ENCODE data around the gene HSPA4.

The HSPA4 gene

GRCh38 chr5:133140311-133140710 lies 88.5 kb downstream of the HSPA4 start:
- no peaks in the 10 kb centered on the region for H3K36me3 ChIP-seq (ENCODE audit: control insufficient read depth, insufficient read depth, low read length)
- H2BK5ac ChIP-seq (ENCODE audit: low read length): no peak overlapping the region
- no peaks in the 10 kb centered on the region for H3K79me1 ChIP-seq (ENCODE audit: low read length)
- H3K79me2 ChIP-seq (ENCODE audit: control insufficient read depth, insufficient read depth, low read length): no peaks in the 10 kb centered on the region
- H2AK5ac ChIP-seq (ENCODE audit: low read length): no peak overlapping the region
- H4K5ac ChIP-seq (ENCODE audit: low read length): no peak overlapping the region
- H3K4me1 ChIP-seq (ENCODE audit: control insufficient read depth, low read depth, low read length): no peaks in the 10 kb centered on the region
- no peak overlapping the region for H3K23ac ChIP-seq (ENCODE audit: low read length)
- no peak overlapping the region for H2BK120ac ChIP-seq (ENCODE audit: low read depth, low read length)
- no peaks in the 10 kb centered on the region for H3K27me3 ChIP-seq (ENCODE audit: insufficient read depth, low read length, poor library complexity)
- DNase-seq: no peak
- H3K4me3 ChIP-seq (ENCODE audit: low read length): no peak overlapping the region
- no peak overlapping the region for H3K4ac ChIP-seq (ENCODE audit: low read depth, low read length)
- H3K9ac ChIP-seq (ENCODE audit: low read length): no peak overlapping the region
- no CpG with 5 or more reads among the region's 7 CpGs for WGBS (ENCODE audit: extremely low coverage, insufficient coverage, low lambda C conversion rate)
- no peak overlapping the region for H3K18ac ChIP-seq (ENCODE audit: low read length)
- H2BK15ac ChIP-seq (replicated peaks; ENCODE audit: low read depth): no peak overlapping the region
- H3K4me2 ChIP-seq (ENCODE audit: low read length): no peak overlapping the region
- H3K27ac ChIP-seq (ENCODE audit: low read depth, low read length): no peak overlapping the region
- no peak overlapping the region for H4K8ac ChIP-seq (ENCODE audit: low read depth, low read length)
- no peak overlapping the region for H3K56ac ChIP-seq (ENCODE audit: low read length)

DNA sequence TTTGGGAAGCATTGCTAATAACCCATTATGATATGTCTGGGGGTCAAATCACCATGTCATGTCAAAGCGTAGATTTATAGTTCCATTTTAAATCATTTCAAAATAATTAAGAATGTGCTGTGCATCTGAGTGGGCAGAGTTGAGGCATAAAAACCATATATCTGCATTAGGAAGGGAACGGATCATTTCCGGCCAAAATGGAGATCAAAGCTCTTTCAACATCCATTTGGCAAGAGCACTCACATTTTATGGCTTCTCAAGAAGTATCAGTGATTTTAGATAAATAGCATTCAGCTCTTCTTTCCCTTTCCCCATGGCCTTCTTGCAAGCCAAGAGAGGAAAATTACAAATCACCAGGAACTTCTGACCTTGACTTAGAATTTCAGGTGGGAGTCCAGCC lies 89.9 kb downstream of the HSPA4 start:
- Histone ChIP-seq H3K79me1 (ENCODE audit: low read length) (no peaks in the 10 kb centered on the region), H3K4me1 (ENCODE audit: control insufficient read depth, low read depth, low read length) (no peaks in the 10 kb centered on the region), H3K18ac (ENCODE audit: low read length) (no peak overlapping the region), H3K4me3 (ENCODE audit: low read length) (no peak overlapping the region), H3K36me3 (ENCODE audit: control insufficient read depth, insufficient read depth, low read length) (no peaks in the 10 kb centered on the region), H2BK5ac (ENCODE audit: low read length) (no peak overlapping the region), H2AK5ac (ENCODE audit: low read length) (no peak overlapping the region), H3K27ac (ENCODE audit: low read depth, low read length) (no peak overlapping the region), H3K9ac (ENCODE audit: low read length) (no peak overlapping the region), H3K56ac (ENCODE audit: low read length) (no peak overlapping the region), H2BK15ac (replicated peaks; ENCODE audit: low read depth) (no peak overlapping the region), H3K4ac (ENCODE audit: low read depth, low read length) (no peak overlapping the region), H3K4me2 (ENCODE audit: low read length) (no peak overlapping the region), H3K27me3 (ENCODE audit: insufficient read depth, low read length, poor library complexity) (no peaks in the 10 kb centered on the region), H4K8ac (ENCODE audit: low read depth, low read length) (no peak overlapping the region), H3K23ac (ENCODE audit: low read length) (no peak overlapping the region), H4K5ac (ENCODE audit: low read length) (no peak overlapping the region), H3K79me2 (ENCODE audit: control insufficient read depth, insufficient read depth, low read length) (no peaks in the 10 kb centered on the region), H2BK120ac (ENCODE audit: low read depth, low read length) (no peak overlapping the region)
- no peak for DNase-seq
- WGBS (ENCODE audit: extremely low coverage, insufficient coverage, low lambda C conversion rate): no CpG with 5 or more reads among the region's 3 CpGs

GRCh38 chr5:133142782-133143181 lies 91.0 kb downstream of the HSPA4 start:
- no peak overlapping the region for H3K27ac ChIP-seq (ENCODE audit: low read depth, low read length)
- no peak for DNase-seq
- no peak overlapping the region for H4K8ac ChIP-seq (ENCODE audit: low read depth, low read length)
- no peaks in the 10 kb centered on the region for H3K79me1 ChIP-seq (ENCODE audit: low read length)
- H2BK15ac ChIP-seq (replicated peaks; ENCODE audit: low read depth): no peak overlapping the region
- no peaks in the 10 kb centered on the region for H3K79me2 ChIP-seq (ENCODE audit: control insufficient read depth, insufficient read depth, low read length)
- H4K5ac ChIP-seq (ENCODE audit: low read length): no peak overlapping the region
- H3K56ac ChIP-seq (ENCODE audit: low read length): no peak overlapping the region
- WGBS (ENCODE audit: extremely low coverage, insufficient coverage, low lambda C conversion rate): no CpG with 5 or more reads among the region's 6 CpGs
- no peak overlapping the region for H2BK120ac ChIP-seq (ENCODE audit: low read depth, low read length)
- H3K18ac ChIP-seq (ENCODE audit: low read length): no peak overlapping the region
- no peak overlapping the region for H3K4me2 ChIP-seq (ENCODE audit: low read length)
- no peak overlapping the region for H3K23ac ChIP-seq (ENCODE audit: low read length)
- no peaks in the 10 kb centered on the region for H3K4me1 ChIP-seq (ENCODE audit: control insufficient read depth, low read depth, low read length)
- no peak overlapping the region for H2AK5ac ChIP-seq (ENCODE audit: low read length)
- no peaks in the 10 kb centered on the region for H3K36me3 ChIP-seq (ENCODE audit: control insufficient read depth, insufficient read depth, low read length)
- no peak overlapping the region for H3K4me3 ChIP-seq (ENCODE audit: low read length)
- H3K4ac ChIP-seq (ENCODE audit: low read depth, low read length): no peak overlapping the region
- no peak overlapping the region for H3K9ac ChIP-seq (ENCODE audit: low read length)
- H3K27me3 ChIP-seq (ENCODE audit: insufficient read depth, low read length, poor library complexity): no peaks in the 10 kb centered on the region
- H2BK5ac ChIP-seq (ENCODE audit: low read length): no peak overlapping the region

DNA sequence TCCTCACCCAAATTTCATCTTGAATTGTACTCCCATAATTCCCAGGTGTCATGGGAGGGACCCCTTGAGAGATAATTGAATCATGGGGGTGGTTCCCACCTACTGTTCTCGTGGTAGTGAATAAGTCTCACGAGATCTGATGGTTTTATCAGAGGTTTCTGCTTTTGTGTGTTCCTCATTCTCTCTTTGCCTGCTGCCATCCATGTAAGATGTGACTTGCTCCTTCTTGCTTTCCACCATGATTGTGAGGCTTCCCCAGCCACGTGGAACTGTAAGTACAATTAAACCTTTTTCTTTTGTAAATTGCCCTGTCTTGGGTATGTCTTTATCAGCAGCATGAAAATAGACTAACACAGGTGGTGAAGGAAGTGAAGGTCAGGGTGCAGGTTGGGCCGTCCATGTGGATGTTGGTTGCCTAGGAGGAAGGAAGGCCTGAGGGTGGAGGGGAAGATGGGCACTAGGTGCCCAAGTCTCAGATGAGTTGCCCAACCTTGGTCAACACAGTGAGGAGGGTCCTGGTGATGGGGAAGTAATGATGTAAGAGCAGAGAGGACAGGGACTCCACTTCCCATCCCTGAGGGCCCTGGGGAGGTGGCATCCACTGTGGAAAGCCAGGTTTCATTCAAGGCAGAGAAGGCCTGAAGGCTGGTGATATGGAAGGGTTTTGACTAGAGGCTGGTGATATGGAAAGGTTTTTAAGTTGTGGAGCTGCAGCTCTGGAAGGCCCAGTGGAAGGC lies 92.6 kb downstream of the HSPA4 start:
- no CpG with 5 or more reads among the region's 4 CpGs for WGBS (ENCODE audit: extremely low coverage, insufficient coverage, low lambda C conversion rate)
- no peak overlapping the region for H3K56ac ChIP-seq (ENCODE audit: low read length)

GRCh38 chr5:133145436-133146170 lies 93.8 kb downstream of the HSPA4 start:
- no peak overlapping the region for H2AK5ac ChIP-seq (ENCODE audit: low read length)
- no peak for DNase-seq
- no peak overlapping the region for H3K27ac ChIP-seq (ENCODE audit: low read depth, low read length)
- no peaks in the 10 kb centered on the region for H3K4me1 ChIP-seq (ENCODE audit: control insufficient read depth, low read depth, low read length)
- H3K23ac ChIP-seq (ENCODE audit: low read length): no peak overlapping the region
- H3K9ac ChIP-seq (ENCODE audit: low read length): no peak overlapping the region
- H3K18ac ChIP-seq (ENCODE audit: low read length): no peak overlapping the region
- no peak overlapping the region for H2BK5ac ChIP-seq (ENCODE audit: low read length)
- no peaks in the 10 kb centered on the region for H3K79me1 ChIP-seq (ENCODE audit: low read length)
- H4K8ac ChIP-seq (ENCODE audit: low read depth, low read length): no peak overlapping the region
- H3K4me2 ChIP-seq (ENCODE audit: low read length): no peak overlapping the region
- H3K4ac ChIP-seq (ENCODE audit: low read depth, low read length): no peak overlapping the region
- no peak overlapping the region for H4K5ac ChIP-seq (ENCODE audit: low read length)
- no peaks in the 10 kb centered on the region for H3K27me3 ChIP-seq (ENCODE audit: insufficient read depth, low read length, poor library complexity)
- no peak overlapping the region for H3K4me3 ChIP-seq (ENCODE audit: low read length)
- H3K56ac ChIP-seq (ENCODE audit: low read length): no peak overlapping the region
- no CpG with 5 or more reads among the region's 11 CpGs for WGBS (ENCODE audit: extremely low coverage, insufficient coverage, low lambda C conversion rate)
- no peak overlapping the region for H2BK120ac ChIP-seq (ENCODE audit: low read depth, low read length)
- no peaks in the 10 kb centered on the region for H3K36me3 ChIP-seq (ENCODE audit: control insufficient read depth, insufficient read depth, low read length)
- H2BK15ac ChIP-seq (replicated peaks; ENCODE audit: low read depth): no peak overlapping the region
- H3K79me2 ChIP-seq (ENCODE audit: control insufficient read depth, insufficient read depth, low read length): no peaks in the 10 kb centered on the region

More for the DNA sequence above, 92.6 kb downstream of the HSPA4 start:
- H3K27ac ChIP-seq (ENCODE audit: low read depth, low read length): no peak overlapping the region
- H2BK15ac ChIP-seq (replicated peaks; ENCODE audit: low read depth): no peak overlapping the region
- H3K79me2 ChIP-seq (ENCODE audit: control insufficient read depth, insufficient read depth, low read length): no peaks in the 10 kb centered on the region
- no peaks in the 10 kb centered on the region for H3K79me1 ChIP-seq (ENCODE audit: low read length)
- H3K4me3 ChIP-seq (ENCODE audit: low read length): no peak overlapping the region
- no peaks in the 10 kb centered on the region for H3K4me1 ChIP-seq (ENCODE audit: control insufficient read depth, low read depth, low read length)
- H3K23ac ChIP-seq (ENCODE audit: low read length): no peak overlapping the region
- no peak overlapping the region for H3K18ac ChIP-seq (ENCODE audit: low read length)
- no peak overlapping the region for H4K5ac ChIP-seq (ENCODE audit: low read length)
- H4K8ac ChIP-seq (ENCODE audit: low read depth, low read length): no peak overlapping the region
- no peak overlapping the region for H2BK5ac ChIP-seq (ENCODE audit: low read length)
- no peak overlapping the region for H2AK5ac ChIP-seq (ENCODE audit: low read length)
- H3K9ac ChIP-seq (ENCODE audit: low read length): no peak overlapping the region
- no peaks in the 10 kb centered on the region for H3K36me3 ChIP-seq (ENCODE audit: control insufficient read depth, insufficient read depth, low read length)
- no peaks in the 10 kb centered on the region for H3K27me3 ChIP-seq (ENCODE audit: insufficient read depth, low read length, poor library complexity)
- H2BK120ac ChIP-seq (ENCODE audit: low read depth, low read length): no peak overlapping the region
- DNase-seq: no peak
- no peak overlapping the region for H3K4ac ChIP-seq (ENCODE audit: low read depth, low read length)
- no peak overlapping the region for H3K4me2 ChIP-seq (ENCODE audit: low read length)

Data from mesendoderm (in vitro differentiated cells).